Liver (tissue), 9 donors: ENCODE measurements around the gene CNTN1. TPM values are rescaled to one million over a fixed set of nuclear protein-coding genes. Genes with fewer than 3 reads are reported as not detected.
"Not testable (repeated sequence)": the region's sequence is repeated elsewhere in the genome, so short reads cannot be mapped to it uniquely, and the experiment has no call there.

Experiments
- DNase-seq: peaks from one replicate; pipeline ENCODE4 v3.0.0-alpha.2; 2017; ENCODE audit warnings: low spot score
- H3K27ac ChIP-seq, 2 donors: one replicate each; pipeline ENCODE4 v1.7.0; 2013; ENCODE audit warnings: inconsistent platforms in 2 of 2, low read length in 2 of 2, control low read depth in 1 of 2, low read depth in 1 of 2, mild to moderate bottlenecking in 1 of 2
- H3K27me3 ChIP-seq, 4 donors: one replicate each; pipeline versions ENCODE4 v1.6.1 to v1.7.0; 2013; ENCODE audit warnings: low read length in 3 of 4, inconsistent platforms in 1 of 4, mild to moderate bottlenecking in 1 of 4, moderate library complexity in 1 of 4; ENCODE audit not compliant: control insufficient read depth in 4 of 4, insufficient read depth in 4 of 4
- H3K36me3 ChIP-seq, 4 donors: one replicate each; pipeline versions ENCODE4 v1.6.1 to v1.7.0; 2013; ENCODE audit warnings: low read length in 3 of 4, mild to moderate bottlenecking in 3 of 4, low read depth in 1 of 4, moderate library complexity in 1 of 4; ENCODE audit not compliant: control insufficient read depth in 4 of 4, insufficient read depth in 3 of 4
- H3K4me1 ChIP-seq, 4 donors: one replicate each; pipeline versions ENCODE4 v1.6.1 to v1.7.0; 2013; ENCODE audit warnings: low read length in 3 of 4, mild to moderate bottlenecking in 3 of 4, moderate library complexity in 1 of 4; ENCODE audit not compliant: control insufficient read depth in 4 of 4, insufficient read depth in 4 of 4
- H3K4me3 ChIP-seq, 3 donors: one replicate each; pipeline versions ENCODE4 v1.6.1 to v1.7.0; 2013; ENCODE audit warnings: low read length in 3 of 3, control low read depth in 1 of 3, low read depth in 1 of 3, mild to moderate bottlenecking in 1 of 3
- H3K9ac ChIP-seq, 2 donors: one replicate each; pipeline ENCODE4 v1.7.0; 2013; ENCODE audit warnings: low read length in 2 of 2, mild to moderate bottlenecking in 2 of 2, moderate library complexity in 2 of 2, control low read depth in 1 of 2, low read depth in 1 of 2
- H3K9me3 ChIP-seq, 4 donors: one replicate each; pipeline versions ENCODE4 v1.6.1 to v1.7.0; 2013; ENCODE audit warnings: low read length in 3 of 4; ENCODE audit not compliant: control insufficient read depth in 4 of 4
- ATF3 ChIP-seq: IDR thresholded peaks from 2 replicates; pipeline ENCODE4 v1.6.1; 2016; ENCODE audit warnings: antibody characterized with exemption
- CTCF ChIP-seq: fragments of 150-350 bp; IDR thresholded peaks from 2 replicates; pipeline ENCODE4 v1.5.1; 2017; ENCODE audit warnings: improper control_type of control experiment, low read depth, low read length; ENCODE audit not compliant: missing input control
- EGR1 ChIP-seq, 2 donors: IDR thresholded peaks; 2 replicates each; pipeline ENCODE4 v1.6.1; 2016 to 2018; ENCODE audit warnings: antibody characterized with exemption in 2 of 2, low read depth in 2 of 2
- FOXA1 ChIP-seq: IDR thresholded peaks from 2 replicates; pipeline ENCODE4 v1.6.1; 2016; ENCODE audit warnings: antibody characterized with exemption
- FOXA2 ChIP-seq: IDR thresholded peaks from 2 replicates; pipeline ENCODE4 v1.6.1; 2016; ENCODE audit warnings: antibody characterized with exemption
- GABPA ChIP-seq, 2 donors: IDR thresholded peaks in 1 of 2; conservative IDR thresholded peaks in 1 of 2; 2 replicates each; pipeline ENCODE4 v1.6.1; 2016; ENCODE audit warnings: antibody characterized with exemption in 2 of 2, mild to moderate bottlenecking in 1 of 2, moderate library complexity in 1 of 2
- HNF4A ChIP-seq, 2 donors: conservative IDR thresholded peaks; 2 replicates each; pipeline ENCODE4 v1.6.1; 2016; ENCODE audit warnings: antibody characterized with exemption in 2 of 2, mild to moderate bottlenecking in 2 of 2
- HNF4G ChIP-seq: IDR thresholded peaks from 2 replicates; pipeline ENCODE4 v1.6.1; 2016; ENCODE audit warnings: antibody characterized with exemption
- JUND ChIP-seq, 2 donors: IDR thresholded peaks; 2 replicates each; pipeline ENCODE4 v1.6.1; 2016; ENCODE audit warnings: antibody characterized with exemption in 2 of 2
- MAX ChIP-seq: IDR thresholded peaks from 2 replicates; pipeline ENCODE4 v1.6.1; 2016; ENCODE audit warnings: antibody characterized with exemption
- NR2F2 ChIP-seq: IDR thresholded peaks from 2 replicates; pipeline ENCODE4 v1.6.1; 2016; ENCODE audit warnings: antibody characterized with exemption
- RAD21 ChIP-seq, 2 donors: IDR thresholded peaks; 2 replicates each; pipeline ENCODE4 v1.6.1; 2016; ENCODE audit warnings: antibody characterized with exemption in 2 of 2, mild to moderate bottlenecking in 2 of 2
- REST ChIP-seq: IDR thresholded peaks from 2 replicates; pipeline ENCODE4 v1.6.1; 2016; ENCODE audit warnings: antibody characterized with exemption, mild to moderate bottlenecking
- TAF1 ChIP-seq: conservative IDR thresholded peaks from 2 replicates; pipeline ENCODE4 v1.6.1; 2016; ENCODE audit warnings: antibody characterized with exemption, mild to moderate bottlenecking
- YY1 ChIP-seq: IDR thresholded peaks from 2 replicates; pipeline ENCODE4 v1.6.1; 2016; ENCODE audit warnings: antibody characterized with exemption, mild to moderate bottlenecking
- ZBTB33 ChIP-seq: IDR thresholded peaks from 2 replicates; pipeline ENCODE4 v1.6.1; 2016; ENCODE audit warnings: antibody characterized with exemption
- WGBS: extraction: QIAGEN DNeasy Blood & Tissue Kit; methylation state at CpG from one replicate; pipeline ENCODE4 v1.1.7; 2013; 5-methylcytosine and 5-hydroxymethylcytosine counted together
- polyA plus RNA-seq, 2 donors: library from polyadenylated mRNA; stranded (reverse) in 1 of 2; unstranded in 1 of 2; fragments of 200-250 nt in 1 of 2; fragments of >200 nt in 1 of 2; fragmentation: Nextera tagmentation in 1 of 2; extraction: Ambion mirVana in 1 of 2; gene quantifications; one replicate each; pipeline versions ENCODE4 v1.2.1 to v1.2.3, GENCODE V29; 2013 to 2015
- total RNA-seq, 2 donors: library from RNA; depleted of rRNA; stranded (reverse); fragments of >200 nt; gene quantifications; one replicate each; pipeline ENCODE4 v1.2.3, GENCODE V29; 2014
- donor health status: healthy.
- donor health status: healthy.
- donor health status: healthy.
- donor health status: healthy.
- donor health status: healthy.

Gene CNTN1
- total and polyA plus RNA-seq, 4 donors, result 0.03 to 1.2 (median 0.43) TPM

- 56% methylated on average over 3 of the region's 3 CpGs for WGBS
- no peaks in the 10 kb centered on the region for H3K9me3 ChIP-seq
- H3K36me3 ChIP-seq, result no peaks in the 10 kb centered on the region
- TF ChIP-seq YY1 (no peak), GABPA (IDR thresholded peaks at IDR 0.05 in 1 of 2, conservative IDR thresholded peaks at IDR 0.05 in 1 of 2) (no peak), REST (no peak), ZBTB33 (no peak), EGR1 (IDR thresholded peaks at IDR 0.05; ENCODE audit: low read depth in 2 of 2) (no peak), HNF4G (no peak), RAD21 (IDR thresholded peaks at IDR 0.05) (no peak), JUND (IDR thresholded peaks at IDR 0.05) (no peak), FOXA2 (no peak), FOXA1 (no peak), HNF4A (conservative IDR thresholded peaks at IDR 0.05) (no peak), NR2F2 (no peak), TAF1 (no peak), CTCF (no peak), MAX (no peak), ATF3 (no peak)
- H3K27me3 ChIP-seq, result no peaks in the 10 kb centered on the region
- DNase-seq, result no peak
- H3K27ac ChIP-seq, result no peak overlapping the region
- no peaks in the 10 kb centered on the region for H3K4me1 ChIP-seq
- H3K4me3 ChIP-seq, result no peak overlapping the region
- no peak overlapping the region for H3K9ac ChIP-seq
Observed at GRCh38 chr12:40735551-40736230, 43.5 kb downstream of the CNTN1 start.

- H3K9ac ChIP-seq, DNase-seq, H3K4me3 ChIP-seq, H3K36me3 ChIP-seq, H3K9me3 ChIP-seq, H3K27me3 ChIP-seq, H3K4me1 ChIP-seq, H3K27ac ChIP-seq: not testable (repeated sequence)
- 79% methylated on average over 4 of the region's 4 CpGs for WGBS
Observed at GRCh38 chr12:40737416-40737815, 45.2 kb downstream of the CNTN1 start.
